Endothelial cell of umbilical vein (primary cell): ENCODE measurements around the gene ADAMTSL3. TPM values are rescaled to one million over a fixed set of nuclear protein-coding genes. Genes with fewer than 3 reads are reported as not detected.

Experiments
- BruUV-seq: library from RNA; stranded (reverse); fragments of 400-500 nt; replicated peaks from 2 replicates; lab custom pipeline; 2021; lab: Mats Ljungman, UMichigan
- CTCF ChIA-PET: fragments of 300-600, 350-600 bp; sonication (Branson Sonifier 250); formaldehyde crosslinking; loops from one replicate; lab custom pipeline; 2021; ENCODE audit warnings: antibody characterized with exemption, inconsistent platforms; lab: Charles Lee
- POLR2A ChIA-PET: fragments of 300-600, 350-600 bp; sonication (Branson Sonifier 250); formaldehyde crosslinking; loops from one replicate; lab custom pipeline; 2021; ENCODE audit warnings: antibody characterized with exemption, inconsistent platforms; lab: Charles Lee
- DNase-seq: peaks from one replicate; pipeline ENCODE4 v3.0.0-alpha.2; 2011; ENCODE audit warnings: low read depth, low spot score
- FAIRE-seq: peaks from 2 replicates; lab custom pipeline; 2011; peaks lifted over from hg19 to GRCh38; lab: Jason Lieb, UNC
- H2AFZ ChIP-seq: 2 replicates; pipeline ENCODE4 v1.6.0; 2012; ENCODE audit warnings: low read depth, low read length, control low read depth, inconsistent platforms
- H3K27ac ChIP-seq: 2 replicates; pipeline ENCODE4 v1.5.1; 2011; ENCODE audit warnings: low read depth, mild to moderate bottlenecking, control low read depth, low read length, moderate library complexity; ENCODE audit not compliant: insufficient read depth
- H3K27me3 ChIP-seq, 2 experiments: 2 replicates each; pipeline versions ENCODE4 v1.6.0 to v1.6.1; 2011; ENCODE audit warnings: low read length in 2 of 2, mixed read lengths in 1 of 2; ENCODE audit not compliant: control insufficient read depth in 2 of 2, insufficient read depth in 2 of 2
- H3K36me3 ChIP-seq, 2 experiments: 2 replicates in 1 of 2; 3 replicates in 1 of 2; pipeline ENCODE4 v1.5.1; 2011; ENCODE audit warnings: low read length in 2 of 2, mild to moderate bottlenecking in 1 of 2, moderate library complexity in 1 of 2; ENCODE audit not compliant: control insufficient read depth in 2 of 2, insufficient read depth in 2 of 2; ENCODE audit errors: extremely low read depth in 1 of 2
- H3K4me1 ChIP-seq: 3 replicates; pipeline ENCODE4 v1.5.1; 2011; ENCODE audit warnings: mild to moderate bottlenecking, low read length; ENCODE audit not compliant: control insufficient read depth, insufficient read depth; ENCODE audit errors: extremely low read depth
- H3K4me2 ChIP-seq: 2 replicates; pipeline ENCODE4 v1.6.1; 2011; ENCODE audit warnings: low read length, control low read depth, mixed read lengths; ENCODE audit not compliant: insufficient read depth
- H3K4me3 ChIP-seq, 3 experiments: fragments of 200-600 bp in 1 of 3; sonication (generic), shearing (Covaris generic) in 1 of 3; replicated peaks in 1 of 3; 2 replicates each; pipeline ENCODE4 v1.5.1; 2011 to 2016; ENCODE audit warnings: control low read depth in 3 of 3, low read length in 3 of 3, mild to moderate bottlenecking in 2 of 3, inconsistent platforms in 1 of 3, low read depth in 1 of 3, moderate library complexity in 1 of 3; ENCODE audit not compliant: insufficient read depth in 1 of 3
- H3K79me2 ChIP-seq: 2 replicates; pipeline ENCODE4 v1.6.0; 2012; ENCODE audit warnings: low read length, inconsistent platforms; ENCODE audit not compliant: control insufficient read depth, insufficient read depth
- H3K9ac ChIP-seq: replicated peaks from 2 replicates; pipeline ENCODE3; 2011; ENCODE audit warnings: low read length, control low read depth; ENCODE audit not compliant: insufficient read depth; ENCODE audit errors: extremely low read depth
- H3K9me1 ChIP-seq: replicated peaks from 3 replicates; pipeline ENCODE4 v1.6.0; 2011; ENCODE audit warnings: mild to moderate bottlenecking, low read length; ENCODE audit not compliant: control insufficient read depth, insufficient read depth; ENCODE audit errors: extremely low read depth
- H3K9me3 ChIP-seq: replicated peaks from 2 replicates; pipeline ENCODE4 v1.5.1; 2012; ENCODE audit warnings: low read length, inconsistent platforms; ENCODE audit not compliant: control insufficient read depth, insufficient read depth
- H4K20me1 ChIP-seq: replicated peaks from 2 replicates; pipeline ENCODE3; 2011; ENCODE audit warnings: mild to moderate bottlenecking, low read length; ENCODE audit not compliant: control insufficient read depth, insufficient read depth; ENCODE audit errors: extremely low read depth
- EZH2 ChIP-seq: IDR thresholded peaks from 2 replicates; pipeline ENCODE4 v1.6.1; 2012; ENCODE audit warnings: borderline replicate concordance, low read depth, mild to moderate bottlenecking, moderate library complexity, low read length, inconsistent platforms; ENCODE audit not compliant: severe bottlenecking
- FOS ChIP-seq: IDR thresholded peaks from 2 replicates; pipeline ENCODE4 v1.6.1; 2011; ENCODE audit warnings: mild to moderate bottlenecking, low read length, moderate library complexity, borderline replicate concordance; ENCODE audit not compliant: insufficient read depth
- GATA2 ChIP-seq: IDR thresholded peaks from 2 replicates; pipeline ENCODE4 v1.7.0; 2011; ENCODE audit warnings: low read depth, mild to moderate bottlenecking, moderate library complexity, mixed read lengths, low read length; ENCODE audit not compliant: insufficient read length, insufficient read depth
- JUN ChIP-seq: IDR thresholded peaks from 2 replicates; pipeline ENCODE4 v1.6.1; 2011; ENCODE audit warnings: borderline replicate concordance, low read depth; ENCODE audit not compliant: insufficient read length, insufficient read depth
- MAX ChIP-seq: IDR thresholded peaks from 2 replicates; pipeline ENCODE4 v1.6.1; 2011; ENCODE audit not compliant: insufficient read depth, insufficient read length
- MYC ChIP-seq: IDR thresholded peaks from one replicate; pipeline ENCODE4 v1.6.1; 2011; ENCODE audit warnings: mild to moderate bottlenecking, low read depth, low read length
- POLR2A ChIP-seq: IDR thresholded peaks from 2 replicates; pipeline ENCODE4 v1.6.1; 2012; ENCODE audit warnings: low read depth, mild to moderate bottlenecking, control low read depth, low read length
- POLR2AphosphoS5 ChIP-seq: IDR thresholded peaks from 2 replicates; pipeline ENCODE4 v1.6.1; 2012; ENCODE audit warnings: low read depth, mild to moderate bottlenecking, control low read depth, low read length, moderate library complexity; ENCODE audit not compliant: insufficient read depth
- dilution Hi-C: fragments of 300-500 bp; cut with MboI; formaldehyde crosslinking; loops from one replicate; pipeline ENCODE4 v1.15.0; 2019; ENCODE audit warnings: low sequenced_read_pairs; ENCODE audit not compliant: extremely low pct_ligation_motif_present
- intact Hi-C: fragments of 100-400 bp; cut with micrococcal nuclease; formaldehyde crosslinking; loops from one replicate; pipeline ENCODE4 v1.10.0; 2022
- polyA plus RNA-seq, 4 experiments: library from polyadenylated mRNA; depleted of rRNA in 3 of 4; stranded (reverse) in 3 of 4; unstranded in 1 of 4; fragments of >200 nt; gene quantifications; 2 replicates each; pipeline versions ENCODE4 v1.2.1 to v1.2.3, GENCODE V29; 2011 to 2012; ENCODE audit warnings: missing spikeins in 1 of 4
- total RNA-seq: library from RNA; stranded (reverse); gene quantifications from 2 replicates; pipeline ENCODE4 v1.2.3, GENCODE V29; 2021
- TF ChIP-seq, protein P1 (sequence below), 2 donors: IDR thresholded peaks; 1 replicate in 1 of 2; 2 replicates in 1 of 2; pipeline ENCODE4 v1.5.1; 2011; ENCODE audit warnings: low read length in 2 of 2, mild to moderate bottlenecking in 2 of 2, moderate library complexity in 2 of 2, control low read depth in 1 of 2, inconsistent platforms in 1 of 2, low read depth in 1 of 2; ENCODE audit not compliant: insufficient read depth in 1 of 2; ENCODE audit errors: extremely low read depth in 1 of 2

The ADAMTSL3 gene
- total and polyA plus RNA-seq, 2 donors (not counting 3 experiments of a cell fraction or from before 2014, with no cell fraction given): not detected

- intact Hi-C loops: no loop called here
- no peaks in the 10 kb centered on the region for H3K79me2 ChIP-seq
- H3K27ac ChIP-seq: no peak overlapping the region
- H3K9me3 ChIP-seq: no peaks in the 10 kb centered on the region
- H3K4me3 ChIP-seq: no peak overlapping the region
- no peaks in the 10 kb centered on the region for H3K36me3 ChIP-seq
- no peaks in the 10 kb centered on the region for H3K4me1 ChIP-seq
- no TSS peak for BruUV-seq
- H2AFZ ChIP-seq: no peak overlapping the region
- no peak overlapping the region for H3K4me2 ChIP-seq
- dilution Hi-C loops: no loop called here
- POLR2A ChIA-PET: no interaction called here
- no peaks in the 10 kb centered on the region for H4K20me1 ChIP-seq
- FAIRE-seq (no peak), DNase-seq (no peak)
- TF ChIP-seq, protein P1, sequence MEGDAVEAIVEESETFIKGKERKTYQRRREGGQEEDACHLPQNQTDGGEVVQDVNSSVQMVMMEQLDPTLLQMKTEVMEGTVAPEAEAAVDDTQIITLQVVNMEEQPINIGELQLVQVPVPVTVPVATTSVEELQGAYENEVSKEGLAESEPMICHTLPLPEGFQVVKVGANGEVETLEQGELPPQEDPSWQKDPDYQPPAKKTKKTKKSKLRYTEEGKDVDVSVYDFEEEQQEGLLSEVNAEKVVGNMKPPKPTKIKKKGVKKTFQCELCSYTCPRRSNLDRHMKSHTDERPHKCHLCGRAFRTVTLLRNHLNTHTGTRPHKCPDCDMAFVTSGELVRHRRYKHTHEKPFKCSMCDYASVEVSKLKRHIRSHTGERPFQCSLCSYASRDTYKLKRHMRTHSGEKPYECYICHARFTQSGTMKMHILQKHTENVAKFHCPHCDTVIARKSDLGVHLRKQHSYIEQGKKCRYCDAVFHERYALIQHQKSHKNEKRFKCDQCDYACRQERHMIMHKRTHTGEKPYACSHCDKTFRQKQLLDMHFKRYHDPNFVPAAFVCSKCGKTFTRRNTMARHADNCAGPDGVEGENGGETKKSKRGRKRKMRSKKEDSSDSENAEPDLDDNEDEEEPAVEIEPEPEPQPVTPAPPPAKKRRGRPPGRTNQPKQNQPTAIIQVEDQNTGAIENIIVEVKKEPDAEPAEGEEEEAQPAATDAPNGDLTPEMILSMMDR (IDR thresholded peaks at IDR 0.05; ENCODE audit: extremely low read depth in 1 of 2, insufficient read depth in 1 of 2, low read depth in 1 of 2, low read length in 2 of 2): no peak
- TF ChIP-seq GATA2 (no peak), MAX (no peak), FOS (no peak), JUN (no peak), MYC (no peak), EZH2 (no peak), POLR2A (no peak), POLR2AphosphoS5 (no peak)
- no peak overlapping the region for H3K9ac ChIP-seq
- H3K9me1 ChIP-seq: no peaks in the 10 kb centered on the region
- H3K27me3 ChIP-seq: no peaks in the 10 kb centered on the region
- CTCF ChIA-PET: no interaction called here
Observed at GRCh38 chr15:83784975-83785374, 131.1 kb downstream of the ADAMTSL3 start.
